IMR-90 (cell line): Measurements from ENCODE around the gene GSTT2B. TPM values are rescaled to one million over a fixed set of nuclear protein-coding genes. Genes with fewer than 3 reads are reported as not detected.

Experiments
- ATAC-seq: fragments of 200-7000 bp; cut with Tn5 transposase; 2 replicates; pipeline ENCODE4 v1.9.1; 2020; ENCODE audit warnings: low read depth, mild to moderate bottlenecking, moderate library complexity
- BruUV-seq: library from RNA; stranded (reverse); fragments of 400-500 nt; replicated peaks from 2 replicates; lab custom pipeline; 2021; lab: Mats Ljungman, UMichigan
- CTCF ChIA-PET: fragments of 300-600 bp; formaldehyde crosslinking; extraction: SDS; loops from one replicate; lab custom pipeline; 2021; ENCODE audit warnings: antibody characterized with exemption; lab: Yijun Ruan, JAX
- POLR2A ChIA-PET: fragments of 300-600 bp; sonication (Branson Sonifier 250); formaldehyde crosslinking; loops from one replicate; lab custom pipeline; 2022; ENCODE audit warnings: antibody characterized with exemption; ENCODE audit not compliant: unreplicated experiment; lab: Charles Lee
- DNase-seq: peaks from one replicate; pipeline ENCODE4 v3.0.0; 2013
- H2AFZ ChIP-seq: replicated peaks from 2 replicates; pipeline ENCODE3; 2013; ENCODE audit warnings: low read length, mild to moderate bottlenecking; ENCODE audit not compliant: poor library complexity
- H2AK5ac ChIP-seq: 2 replicates; pipeline ENCODE4 v1.6.1; 2013; ENCODE audit warnings: low read depth, low read length, inconsistent platforms
- H2AK9ac ChIP-seq: replicated peaks from 2 replicates; pipeline ENCODE3; 2013; ENCODE audit warnings: mild to moderate bottlenecking, low read depth, low read length, moderate library complexity; ENCODE audit not compliant: poor library complexity
- H2BK120ac ChIP-seq: 2 replicates; pipeline ENCODE4 v1.6.1; 2013; ENCODE audit warnings: low read depth, low read length, inconsistent platforms
- H2BK15ac ChIP-seq: 3 replicates; pipeline ENCODE4 v1.6.1; 2013; ENCODE audit warnings: low read depth, low read length, inconsistent platforms
- H2BK20ac ChIP-seq: 2 replicates; pipeline ENCODE4 v1.6.1; 2013; ENCODE audit warnings: low read depth, mild to moderate bottlenecking, inconsistent platforms, low read length, moderate library complexity
- H2BK5ac ChIP-seq: 2 replicates; pipeline ENCODE4 v1.6.1; 2013; ENCODE audit warnings: mild to moderate bottlenecking, low read depth, low read length, inconsistent platforms; ENCODE audit not compliant: poor library complexity, severe bottlenecking
- H3K14ac ChIP-seq: replicated peaks from 2 replicates; pipeline ENCODE4 v1.6.1; 2013; ENCODE audit warnings: low read depth, low read length, inconsistent platforms
- H3K18ac ChIP-seq: 2 replicates; pipeline ENCODE4 v1.6.1; 2013; ENCODE audit warnings: low read depth, low read length, control low read depth
- H3K23ac ChIP-seq: 2 replicates; pipeline ENCODE4 v1.6.1; 2013; ENCODE audit warnings: low read depth, low read length, inconsistent platforms
- H3K27ac ChIP-seq: 2 replicates; pipeline ENCODE4 v1.5.1; 2013; ENCODE audit warnings: mild to moderate bottlenecking, control low read depth, low read length; ENCODE audit not compliant: insufficient read depth
- H3K27me3 ChIP-seq: 2 replicates; pipeline ENCODE4 v1.6.1; 2013; ENCODE audit warnings: low read length; ENCODE audit not compliant: control insufficient read depth, insufficient read depth
- H3K36me3 ChIP-seq: 2 replicates; pipeline ENCODE4 v1.6.1; 2013; ENCODE audit warnings: low read length, mixed read lengths; ENCODE audit not compliant: control insufficient read depth, insufficient read depth
- H3K4ac ChIP-seq: 2 replicates; pipeline ENCODE4 v1.6.1; 2013; ENCODE audit warnings: low read depth, low read length, inconsistent platforms
- H3K4me1 ChIP-seq: 2 replicates; pipeline ENCODE4 v1.6.1; 2013; ENCODE audit warnings: low read length, mixed read lengths; ENCODE audit not compliant: control insufficient read depth, insufficient read depth
- H3K4me2 ChIP-seq: 2 replicates; pipeline ENCODE4 v1.6.1; 2013; ENCODE audit warnings: low read depth, mild to moderate bottlenecking, control low read depth, low read length, moderate library complexity
- H3K4me3 ChIP-seq: 2 replicates; pipeline ENCODE4 v1.5.1; 2013; ENCODE audit warnings: low read depth, mild to moderate bottlenecking, control low read depth, low read length, moderate library complexity; ENCODE audit not compliant: insufficient read depth
- H3K56ac ChIP-seq: 2 replicates; pipeline ENCODE4 v1.6.1; 2013; ENCODE audit warnings: low read length, inconsistent platforms; ENCODE audit not compliant: insufficient read depth; ENCODE audit errors: extremely low read depth
- H3K79me1 ChIP-seq, 2 experiments: 2 replicates each; pipeline ENCODE4 v1.6.1; 2013; ENCODE audit warnings: low read length in 2 of 2, inconsistent platforms in 1 of 2, low read depth in 1 of 2
- H3K9ac ChIP-seq: 2 replicates; pipeline ENCODE4 v1.6.1; 2013; ENCODE audit warnings: low read depth, low read length, control low read depth
- H3K9me1 ChIP-seq: 2 replicates; pipeline ENCODE4 v1.6.1; 2013; ENCODE audit warnings: low read length, inconsistent platforms; ENCODE audit not compliant: insufficient read depth
- H3K9me3 ChIP-seq: 2 replicates; pipeline ENCODE4 v1.6.1; 2013; ENCODE audit warnings: low read length; ENCODE audit not compliant: control insufficient read depth, insufficient read depth
- H4K20me1 ChIP-seq: 2 replicates; pipeline ENCODE4 v1.6.1; 2013; ENCODE audit warnings: low read length, inconsistent platforms; ENCODE audit not compliant: insufficient read depth
- H4K5ac ChIP-seq: 2 replicates; pipeline ENCODE4 v1.6.1; 2013; ENCODE audit warnings: mild to moderate bottlenecking, low read depth, low read length, control low read depth
- H4K8ac ChIP-seq, 2 experiments: 2 replicates each; pipeline ENCODE4 v1.6.1; 2013; ENCODE audit warnings: low read depth in 2 of 2, low read length in 2 of 2, control low read depth in 1 of 2, inconsistent platforms in 1 of 2
- H4K91ac ChIP-seq: 2 replicates; pipeline ENCODE4 v1.6.1; 2013; ENCODE audit warnings: low read depth, low read length, inconsistent platforms; ENCODE audit not compliant: insufficient read depth
- BHLHE40 ChIP-seq: fragments of 150-350 bp; IDR thresholded peaks from 2 replicates; pipeline ENCODE4 v1.6.1; 2016; ENCODE audit warnings: mild to moderate bottlenecking, low read depth, low read length
- CEBPB ChIP-seq: IDR thresholded peaks from 2 replicates; pipeline ENCODE4 v1.6.1; 2012; ENCODE audit warnings: low read depth, low read length, improper control_type of control experiment
- CHD1 ChIP-seq: IDR thresholded peaks from 2 replicates; pipeline ENCODE4 v1.6.1; 2012; ENCODE audit warnings: low read depth, low read length, improper control_type of control experiment
- FOS ChIP-seq: fragments of 150-350 bp; IDR thresholded peaks from 2 replicates; pipeline ENCODE4 v1.6.1; 2016; ENCODE audit warnings: low read depth, low read length
- MAZ ChIP-seq: IDR thresholded peaks from 2 replicates; pipeline ENCODE4 v1.6.1; 2012; ENCODE audit warnings: low read depth, mild to moderate bottlenecking, low read length, improper control_type of control experiment, moderate library complexity, borderline replicate concordance
- MXI1 ChIP-seq: IDR thresholded peaks from 2 replicates; pipeline ENCODE4 v1.6.1; 2012; ENCODE audit warnings: low read depth, mild to moderate bottlenecking, low read length, moderate library complexity, borderline replicate concordance
- RAD21 ChIP-seq: IDR thresholded peaks from 2 replicates; pipeline ENCODE4 v1.6.1; 2012; ENCODE audit warnings: low read length, improper control_type of control experiment
- RFX5 ChIP-seq: IDR thresholded peaks from 2 replicates; pipeline ENCODE4 v1.8.0; 2012; ENCODE audit warnings: low read depth, mild to moderate bottlenecking, low read length, moderate library complexity
- USF2 ChIP-seq: fragments of 150-350 bp; IDR thresholded peaks from 2 replicates; pipeline ENCODE4 v1.6.1; 2017; ENCODE audit warnings: mild to moderate bottlenecking, antibody characterized with exemption, low read length, low read depth
- WGBS, 2 experiments: methylation state at CpG; one replicate each; pipeline versions ENCODE4 v1.1.5 to v1.1.7; 2013; ENCODE audit warnings: missing lambda C conversion rate in 2 of 2; ENCODE audit not compliant: insufficient read length in 1 of 2; ENCODE audit errors: extremely low coverage in 2 of 2; 5-methylcytosine and 5-hydroxymethylcytosine counted together
- dilution Hi-C: fragments of 300-500 bp; cut with HindIII; formaldehyde crosslinking; loops from one replicate; pipeline ENCODE4 v1.14.3; 2018; ENCODE audit warnings: low sequenced_read_pairs; ENCODE audit not compliant: unreplicated experiment
- in situ Hi-C: fragments of 300-500 bp; cut with MboI; formaldehyde crosslinking; loops from 3 replicates; pipeline ENCODE4 v1.14.3; 2019; ENCODE audit warnings: low sequenced_read_pairs, inconsistent platforms, mixed read lengths
- intact Hi-C: fragments of 100-400 bp; cut with micrococcal nuclease; formaldehyde crosslinking; loops from 2 replicates; pipeline ENCODE4 v1.10.0; 2022
- polyA plus RNA-seq, 3 experiments: library from polyadenylated mRNA; depleted of rRNA; stranded (reverse); fragments of >200 nt; gene quantifications; 2 replicates each; pipeline ENCODE4 v1.2.3, GENCODE V29; 2012; ENCODE audit warnings: low replicate concordance in 1 of 3
- total RNA-seq: library from RNA; depleted of rRNA; stranded (reverse); fragments of >200 nt; gene quantifications from 2 replicates; pipeline ENCODE4 v1.2.3, GENCODE V29; 2012
- TF ChIP-seq, protein P1 (sequence below): conservative IDR thresholded peaks from 2 replicates; pipeline ENCODE4 v1.5.1; 2012; ENCODE audit warnings: mild to moderate bottlenecking, low read depth, low read length, improper control_type of control experiment
- TF ChIP-seq, protein P2 (sequence below): fragments of 150-350 bp; IDR thresholded peaks from 2 replicates; pipeline ENCODE4 v1.6.1; 2016; ENCODE audit warnings: low read depth, mild to moderate bottlenecking, low read length, moderate library complexity, borderline replicate concordance

Gene GSTT2B
- total and polyA plus RNA-seq, 2 of the 4 experiments (the other 2 are of a cell fraction), result 15.1 to 77.0 TPM

- Histone ChIP-seq H4K20me1 (peaks cover 4% of the 10 kb centered on the region; the same call in 1 of the 2 replicates), H3K23ac (no peak overlapping the region), H3K27me3 (no peaks in the 10 kb centered on the region; the same call in 1 of the 2 replicates), H4K91ac (no peak overlapping the region), H4K8ac (no peak overlapping the region), H3K18ac (no peak overlapping the region), H3K4me3 (no peak overlapping the region), H3K9me1 (peaks cover 3% of the 10 kb centered on the region; the same call in 1 of the 2 replicates), H3K4ac (no peak overlapping the region), H4K5ac (no peak overlapping the region), H3K9ac (no peak overlapping the region), H3K14ac (no peak overlapping the region), H2AFZ (no peak overlapping the region), H3K56ac (no peak overlapping the region), H2AK5ac (no peak overlapping the region), H3K4me1 (peaks cover 3% of the 10 kb centered on the region; the same call in 1 of the 2 replicates), H3K36me3 (no peaks in the 10 kb centered on the region), H3K9me3 (no peaks in the 10 kb centered on the region), H2BK120ac (no peak overlapping the region), H2BK5ac (no peak overlapping the region), H3K79me1 (peaks cover 9 to 15% of the 10 kb centered on the region in 2 experiments), H3K4me2 (no peak overlapping the region), H2BK20ac (no peak overlapping the region), H3K27ac (no peak overlapping the region), H2AK9ac (no peak overlapping the region), H2BK15ac (no peak overlapping the region)
- no CpG with 5 or more reads among the region's 1 CpG for WGBS, 2 experiments
- POLR2A ChIA-PET, result no interaction called here
- CTCF ChIA-PET, result no interaction called here
- intact Hi-C loops (no loop called here), in situ Hi-C loops (no loop called here), dilution Hi-C loops (no loop called here)
- no peak for ATAC-seq
- TF ChIP-seq, protein P1, sequence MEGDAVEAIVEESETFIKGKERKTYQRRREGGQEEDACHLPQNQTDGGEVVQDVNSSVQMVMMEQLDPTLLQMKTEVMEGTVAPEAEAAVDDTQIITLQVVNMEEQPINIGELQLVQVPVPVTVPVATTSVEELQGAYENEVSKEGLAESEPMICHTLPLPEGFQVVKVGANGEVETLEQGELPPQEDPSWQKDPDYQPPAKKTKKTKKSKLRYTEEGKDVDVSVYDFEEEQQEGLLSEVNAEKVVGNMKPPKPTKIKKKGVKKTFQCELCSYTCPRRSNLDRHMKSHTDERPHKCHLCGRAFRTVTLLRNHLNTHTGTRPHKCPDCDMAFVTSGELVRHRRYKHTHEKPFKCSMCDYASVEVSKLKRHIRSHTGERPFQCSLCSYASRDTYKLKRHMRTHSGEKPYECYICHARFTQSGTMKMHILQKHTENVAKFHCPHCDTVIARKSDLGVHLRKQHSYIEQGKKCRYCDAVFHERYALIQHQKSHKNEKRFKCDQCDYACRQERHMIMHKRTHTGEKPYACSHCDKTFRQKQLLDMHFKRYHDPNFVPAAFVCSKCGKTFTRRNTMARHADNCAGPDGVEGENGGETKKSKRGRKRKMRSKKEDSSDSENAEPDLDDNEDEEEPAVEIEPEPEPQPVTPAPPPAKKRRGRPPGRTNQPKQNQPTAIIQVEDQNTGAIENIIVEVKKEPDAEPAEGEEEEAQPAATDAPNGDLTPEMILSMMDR, result no peak
- TF ChIP-seq MXI1 (no peak), CHD1 (no peak), MAZ (no peak), RAD21 (no peak), RFX5 (no peak), FOS (no peak), BHLHE40 (no peak), CEBPB (no peak), USF2 (no peak)
- TF ChIP-seq, protein P2, sequence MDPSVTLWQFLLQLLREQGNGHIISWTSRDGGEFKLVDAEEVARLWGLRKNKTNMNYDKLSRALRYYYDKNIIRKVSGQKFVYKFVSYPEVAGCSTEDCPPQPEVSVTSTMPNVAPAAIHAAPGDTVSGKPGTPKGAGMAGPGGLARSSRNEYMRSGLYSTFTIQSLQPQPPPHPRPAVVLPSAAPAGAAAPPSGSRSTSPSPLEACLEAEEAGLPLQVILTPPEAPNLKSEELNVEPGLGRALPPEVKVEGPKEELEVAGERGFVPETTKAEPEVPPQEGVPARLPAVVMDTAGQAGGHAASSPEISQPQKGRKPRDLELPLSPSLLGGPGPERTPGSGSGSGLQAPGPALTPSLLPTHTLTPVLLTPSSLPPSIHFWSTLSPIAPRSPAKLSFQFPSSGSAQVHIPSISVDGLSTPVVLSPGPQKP, result no peak
- BruUV-seq, result no TSS peak
- DNase-seq, result no peak
These were observed 47.0 kb upstream of the GSTT2B start for GRCh38 chr22:24008022-24008283.
